ENCODE measurements around the gene SLFN11. TPM values are rescaled to one million over a fixed set of nuclear protein-coding genes. Genes with fewer than 3 reads are reported as not detected.

Gene SLFN11
- total RNA-seq, 3 donors from 2014 or later (not counting 1 experiment from before 2014, with no cell fraction given), result 22.9 to 31.8 (median 26.8) TPM

- TF ChIP-seq, protein P1, sequence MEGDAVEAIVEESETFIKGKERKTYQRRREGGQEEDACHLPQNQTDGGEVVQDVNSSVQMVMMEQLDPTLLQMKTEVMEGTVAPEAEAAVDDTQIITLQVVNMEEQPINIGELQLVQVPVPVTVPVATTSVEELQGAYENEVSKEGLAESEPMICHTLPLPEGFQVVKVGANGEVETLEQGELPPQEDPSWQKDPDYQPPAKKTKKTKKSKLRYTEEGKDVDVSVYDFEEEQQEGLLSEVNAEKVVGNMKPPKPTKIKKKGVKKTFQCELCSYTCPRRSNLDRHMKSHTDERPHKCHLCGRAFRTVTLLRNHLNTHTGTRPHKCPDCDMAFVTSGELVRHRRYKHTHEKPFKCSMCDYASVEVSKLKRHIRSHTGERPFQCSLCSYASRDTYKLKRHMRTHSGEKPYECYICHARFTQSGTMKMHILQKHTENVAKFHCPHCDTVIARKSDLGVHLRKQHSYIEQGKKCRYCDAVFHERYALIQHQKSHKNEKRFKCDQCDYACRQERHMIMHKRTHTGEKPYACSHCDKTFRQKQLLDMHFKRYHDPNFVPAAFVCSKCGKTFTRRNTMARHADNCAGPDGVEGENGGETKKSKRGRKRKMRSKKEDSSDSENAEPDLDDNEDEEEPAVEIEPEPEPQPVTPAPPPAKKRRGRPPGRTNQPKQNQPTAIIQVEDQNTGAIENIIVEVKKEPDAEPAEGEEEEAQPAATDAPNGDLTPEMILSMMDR (IDR thresholded peaks at IDR 0.05), result no peak
- peak overlapping the region; percentile 98 for H3K4me3 Mint-ChIP-seq
- H3K4me1 Mint-ChIP-seq, result peaks cover 23 to 37% of the 10 kb centered on the region in 2 donors
- Histone ChIP-seq H3K4me3 (ENCODE audit: low read length) (peak overlapping the region; percentile 67), H3K27ac (ENCODE audit: low read length) (peak overlapping the region; percentile 88), H3K27me3 (ENCODE audit: control insufficient read depth, insufficient read depth, low read length) (no peaks in the 10 kb centered on the region), H3K4me1 (ENCODE audit: control insufficient read depth, insufficient read depth, low read length) (peaks cover 9% of the 10 kb centered on the region), H3K9me3 (ENCODE audit: control insufficient read depth, insufficient read depth, low read length) (no peaks in the 10 kb centered on the region), H3K36me3 (ENCODE audit: control insufficient read depth, insufficient read depth, low read length) (no peaks in the 10 kb centered on the region)
- H3K27ac Mint-ChIP-seq, result peak overlapping the region; percentile 95 to 97
- DNase-seq (peak; percentile 56 to 69), ATAC-seq (peak; percentile 70 to 78 (median 74))
- no peaks in the 10 kb centered on the region for H3K27me3 Mint-ChIP-seq (ENCODE audit: low read depth in 2 of 2)
- intact Hi-C loops (cut with micrococcal nuclease), result loop anchor here (1.0 to 5.0 kb wide), 5 partner anchors 58 to 132 kb away; partner anchors contain the start of genes SLFN12, SLFN13 and SLFN5
- WGBS (ENCODE audit: insufficient coverage), result under 1% methylated on average over 43 of the region's 47 CpGs
- no peaks in the 10 kb centered on the region for H3K36me3 Mint-ChIP-seq
- peaks cover 0 to 4% of the 10 kb centered on the region in 2 donors for H3K9me3 Mint-ChIP-seq
Observed at GRCh38 chr17:35373984-35374765, 754 bp upstream of the SLFN11 start.

DNA sequence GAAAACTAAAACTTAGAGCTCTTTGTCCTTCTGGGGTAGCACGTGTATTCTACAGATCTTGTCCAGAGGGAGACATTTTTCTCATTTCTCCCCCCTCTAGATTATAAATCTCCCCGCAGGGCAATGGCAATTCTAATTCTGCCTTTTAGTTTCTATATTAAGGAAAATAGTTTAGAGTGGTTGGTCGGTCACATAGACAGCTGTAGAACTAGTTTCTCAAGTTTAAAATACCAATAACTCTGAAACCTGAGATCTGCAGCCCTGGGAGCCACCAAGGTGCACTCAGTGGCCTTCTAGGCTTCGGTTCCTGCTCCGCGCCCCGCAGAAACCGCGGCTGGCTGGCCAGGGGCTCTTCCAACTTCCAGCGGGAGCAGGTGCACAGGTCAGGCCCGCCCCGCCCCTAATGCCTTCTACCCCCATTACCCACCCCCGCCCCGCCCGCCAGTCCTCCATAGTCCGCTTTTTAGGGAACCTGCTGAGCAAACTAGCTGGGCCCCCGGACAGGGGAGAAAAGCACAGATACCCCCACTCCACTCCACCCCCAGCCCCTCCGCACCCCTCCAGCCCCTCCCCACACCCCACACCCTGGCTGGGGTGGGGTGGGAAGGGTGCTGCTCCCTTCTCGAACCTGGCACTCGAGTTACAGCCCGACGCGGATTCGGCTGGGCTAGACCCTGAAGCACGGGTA is 431 bp downstream of the SLFN11 start:
- Mint-ChIP-seq H3K27me3 (ENCODE audit: low read depth in 2 of 2) (no peaks in the 10 kb centered on the region), H3K9me3 (peaks cover 0 to 4% of the 10 kb centered on the region in 2 donors), H3K36me3 (no peaks in the 10 kb centered on the region), H3K27ac (peak overlapping the region; percentile 95 to 97), H3K4me3 (peak overlapping the region; percentile 98), H3K4me1 (peaks cover 26 to 37% of the 10 kb centered on the region in 2 donors)
- Histone ChIP-seq H3K27ac (ENCODE audit: low read length) (peak overlapping the region; percentile 88), H3K4me1 (ENCODE audit: control insufficient read depth, insufficient read depth, low read length) (peaks cover 16% of the 10 kb centered on the region), H3K36me3 (ENCODE audit: control insufficient read depth, insufficient read depth, low read length) (no peaks in the 10 kb centered on the region), H3K9me3 (ENCODE audit: control insufficient read depth, insufficient read depth, low read length) (no peaks in the 10 kb centered on the region), H3K4me3 (ENCODE audit: low read length) (peak overlapping the region; percentile 67), H3K27me3 (ENCODE audit: control insufficient read depth, insufficient read depth, low read length) (no peaks in the 10 kb centered on the region)
- ATAC-seq (peak in 2 of 3 donors; percentile 1 to 3), DNase-seq (peak in 1 of 2 donors; percentile 56)
- intact Hi-C loops (cut with micrococcal nuclease), result loop anchor here (5.0 kb wide), 3 partner anchors 59 to 131 kb away; partner anchors contain the start of genes SLFN12, SLFN13 and SLFN5
- TF ChIP-seq, protein P1 (IDR thresholded peaks at IDR 0.05), result no peak
- under 1% methylated on average over 18 of the region's 25 CpGs for WGBS (ENCODE audit: insufficient coverage)

- H3K4me3 Mint-ChIP-seq, result peak overlapping the region; percentile 69
- peaks cover 32 to 37% of the 10 kb centered on the region in 2 donors for H3K4me1 Mint-ChIP-seq
- intact Hi-C loops (cut with micrococcal nuclease), result loop anchor here (5.0 kb wide), 3 partner anchors 60 to 130 kb away; partner anchors contain the start of genes SLFN12, SLFN13 and SLFN5
- H3K36me3 Mint-ChIP-seq, result no peaks in the 10 kb centered on the region
- peak overlapping the region in 1 of 2 donors; percentile 52 for H3K27ac Mint-ChIP-seq
- peaks cover 20% of the 10 kb centered on the region for H3K4me1 ChIP-seq (ENCODE audit: control insufficient read depth, insufficient read depth, low read length)
- no peak overlapping the region for H3K27ac ChIP-seq (ENCODE audit: low read length)
- DNase-seq (no peak), ATAC-seq (no peak)
- H3K27me3 Mint-ChIP-seq (ENCODE audit: low read depth in 2 of 2), result no peaks in the 10 kb centered on the region
- no peaks in the 10 kb centered on the region for H3K27me3 ChIP-seq (ENCODE audit: control insufficient read depth, insufficient read depth, low read length)
- no peak overlapping the region for H3K4me3 ChIP-seq (ENCODE audit: low read length)
- TF ChIP-seq, protein P1 (IDR thresholded peaks at IDR 0.05), result no peak
- H3K36me3 ChIP-seq (ENCODE audit: control insufficient read depth, insufficient read depth, low read length), result no peaks in the 10 kb centered on the region
- H3K9me3 Mint-ChIP-seq, result peaks cover 0 to 4% of the 10 kb centered on the region in 2 donors
- no peaks in the 10 kb centered on the region for H3K9me3 ChIP-seq (ENCODE audit: control insufficient read depth, insufficient read depth, low read length)
- 95% methylated on average over 3 of the region's 3 CpGs for WGBS (ENCODE audit: insufficient coverage)
Observed at GRCh38 chr17:35371934-35372333, 1.5 kb downstream of the SLFN11 start.
